Stimulated activated CD8-positive, alpha-beta memory T cell treated with anti-CD3 and anti-CD28 coated beads, Interleukin-7, amount 100 ng/mL, for 24 hours (primary cell): ENCODE measurements around the gene RPTN.

Experiments
- DNase-seq: peaks from one replicate; pipeline ENCODE4 v3.0.0-alpha.2; 2020; ENCODE audit warnings: low read depth

RPTN gene

DNA sequence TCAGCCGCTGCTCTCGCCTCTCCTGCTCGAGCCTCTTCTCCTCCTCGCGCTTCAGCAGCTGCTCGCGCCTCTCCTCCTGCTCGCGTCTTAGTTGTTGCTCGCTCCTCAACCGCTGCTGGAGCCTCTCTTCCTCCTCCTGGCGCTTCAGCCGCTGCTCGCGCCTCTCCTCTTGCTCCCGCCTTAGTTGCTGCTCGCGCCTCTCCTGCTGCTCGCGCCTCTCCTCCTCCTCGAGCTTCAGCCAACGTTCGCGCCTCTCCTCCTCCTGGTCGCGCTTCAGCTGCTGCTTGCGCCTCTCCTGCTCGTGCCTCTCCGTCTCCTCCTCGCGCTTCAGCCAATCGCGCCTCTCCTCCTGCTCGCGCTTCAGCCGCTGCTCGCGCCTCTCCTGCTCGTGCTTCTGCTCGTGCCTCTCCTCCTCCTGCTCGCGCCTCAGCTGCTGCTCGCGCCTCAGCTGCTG, 47.5 kb downstream of the RPTN start:
- DNase-seq = no peak

DNA sequence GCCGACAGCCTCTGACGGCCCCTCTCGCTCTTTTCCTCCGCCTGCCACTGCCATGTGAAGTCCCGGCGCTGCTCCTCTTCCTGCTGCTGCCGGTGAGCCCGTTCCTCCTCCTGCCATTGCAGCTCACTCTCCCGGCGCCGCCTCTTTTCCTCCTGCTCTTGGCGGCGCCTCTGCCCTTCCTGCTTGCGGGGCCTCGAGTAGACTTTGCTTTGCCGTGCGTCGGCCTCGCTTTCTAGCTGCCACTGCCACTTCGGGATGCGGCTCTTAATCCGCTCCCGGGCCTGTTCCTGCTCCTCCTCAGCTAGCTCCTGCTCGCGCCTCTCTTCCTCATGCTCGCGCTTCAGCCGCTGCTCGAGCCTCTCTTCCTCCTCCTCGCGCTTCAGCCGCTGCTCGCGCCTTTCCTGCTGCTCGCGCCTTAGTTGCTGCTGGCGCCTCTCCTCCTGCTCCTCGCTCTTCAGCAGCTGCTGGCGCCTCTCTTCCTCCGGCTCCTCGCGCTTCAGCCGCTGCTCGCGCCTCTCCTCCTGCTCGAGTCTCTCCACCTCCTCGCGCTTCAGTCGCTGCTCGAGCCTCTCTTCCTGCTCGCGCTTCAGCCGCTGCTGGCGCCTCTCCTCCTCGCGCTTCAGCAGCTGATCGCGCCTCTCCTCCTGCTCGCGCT, 48.0 kb downstream of the RPTN start:
- no peak for DNase-seq

DNA sequence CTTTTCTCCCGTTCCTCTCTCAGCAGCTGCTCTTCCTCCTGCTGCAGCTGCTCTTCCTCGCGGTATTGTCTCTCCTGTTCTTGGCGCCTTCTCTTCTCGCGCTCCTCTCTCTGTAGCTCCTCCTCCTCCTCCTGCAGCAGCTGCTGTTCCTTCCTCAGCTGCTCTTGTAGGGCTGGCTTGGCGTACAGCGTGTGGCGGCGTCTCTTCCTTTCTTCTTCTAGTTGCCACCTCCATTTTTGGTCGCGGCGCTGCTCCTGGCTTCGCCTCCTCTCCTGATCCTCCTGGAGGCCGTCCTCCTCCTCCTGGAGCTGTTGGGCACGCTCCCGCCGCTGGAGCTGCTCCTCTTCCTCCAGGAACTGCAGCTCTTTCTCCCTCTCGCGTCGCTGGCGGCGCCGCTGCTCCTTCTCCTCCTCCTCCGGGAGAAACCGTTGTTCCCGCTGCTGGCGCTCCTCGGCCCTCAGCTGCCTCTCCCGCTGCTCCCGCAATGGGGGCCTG, 48.6 kb downstream of the RPTN start:
- DNase-seq = no peak

DNA sequence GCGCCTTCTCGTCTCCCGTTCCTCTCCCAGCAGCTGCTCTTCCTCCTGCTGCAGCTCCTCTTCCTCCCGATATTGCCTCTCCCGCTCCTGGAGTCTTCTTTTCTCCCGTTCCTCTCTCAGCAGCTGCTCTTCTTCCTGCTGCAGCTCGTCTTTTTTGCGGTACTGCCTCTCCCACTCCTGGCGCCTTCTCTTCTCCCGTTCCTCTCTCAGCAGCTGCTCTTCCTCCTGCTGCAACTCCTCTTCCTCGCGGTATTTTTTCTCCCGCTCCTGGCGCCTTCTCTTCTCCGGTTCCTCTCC, 49.1 kb downstream of the RPTN start:
- DNase-seq = no peak

DNA sequence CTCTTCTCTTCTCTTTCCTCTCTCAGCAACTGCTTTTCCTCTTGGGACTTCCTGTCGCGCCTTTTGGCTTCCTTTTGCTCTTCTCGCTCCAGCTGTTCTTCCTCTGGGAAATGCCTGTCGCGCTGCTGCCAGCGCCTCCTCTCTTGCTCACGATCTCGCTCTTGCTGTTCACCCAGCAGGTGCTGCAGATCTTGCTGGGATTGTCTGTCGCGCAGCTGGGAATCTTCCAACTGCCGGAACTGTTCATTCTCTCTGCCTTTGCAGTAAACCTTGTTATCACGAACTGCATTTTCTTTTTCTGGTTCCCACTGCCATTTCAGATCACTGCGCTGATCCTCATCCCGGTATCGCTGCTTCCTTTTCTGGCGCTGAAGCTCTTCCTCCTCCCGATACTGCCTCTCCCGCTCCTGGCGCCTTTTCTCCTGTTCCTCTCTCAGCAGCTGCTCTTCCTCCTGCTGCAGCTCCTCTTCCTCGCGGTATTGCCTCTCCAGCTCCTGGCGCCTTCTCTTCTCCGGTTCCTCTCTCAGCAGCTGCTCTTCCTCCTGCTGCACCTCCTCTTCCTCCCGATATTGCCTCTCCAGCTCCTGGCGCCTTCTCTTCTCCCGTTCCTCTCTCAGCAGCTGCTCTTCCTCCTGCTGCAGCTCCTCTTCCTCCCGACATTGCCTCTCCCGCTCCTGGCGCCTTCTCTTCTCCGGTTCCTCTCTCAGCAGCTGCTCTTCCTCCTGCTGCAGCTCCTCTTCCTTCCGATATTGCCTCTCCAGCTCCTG, 49.6 kb downstream of the RPTN start:
- DNase-seq = no peak

DNA sequence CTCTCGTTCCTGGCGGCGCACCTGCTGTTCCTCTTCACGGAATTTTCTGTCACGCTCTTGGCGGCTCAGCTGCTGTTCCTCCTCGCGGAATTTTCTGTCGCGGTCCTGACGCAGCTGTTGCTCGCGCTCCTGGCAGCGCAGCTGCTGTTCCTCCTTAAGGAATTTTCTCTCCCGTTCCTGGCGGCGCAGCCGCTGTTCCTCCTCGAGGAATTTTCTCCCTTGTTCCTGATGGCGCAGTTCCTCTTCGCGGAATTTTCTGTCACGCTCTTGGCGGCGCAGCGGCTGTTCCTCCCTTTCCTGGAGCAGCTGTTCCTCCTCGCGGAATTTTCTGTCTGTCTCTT, 50.2 kb downstream of the RPTN start:
- no peak for DNase-seq

DNA sequence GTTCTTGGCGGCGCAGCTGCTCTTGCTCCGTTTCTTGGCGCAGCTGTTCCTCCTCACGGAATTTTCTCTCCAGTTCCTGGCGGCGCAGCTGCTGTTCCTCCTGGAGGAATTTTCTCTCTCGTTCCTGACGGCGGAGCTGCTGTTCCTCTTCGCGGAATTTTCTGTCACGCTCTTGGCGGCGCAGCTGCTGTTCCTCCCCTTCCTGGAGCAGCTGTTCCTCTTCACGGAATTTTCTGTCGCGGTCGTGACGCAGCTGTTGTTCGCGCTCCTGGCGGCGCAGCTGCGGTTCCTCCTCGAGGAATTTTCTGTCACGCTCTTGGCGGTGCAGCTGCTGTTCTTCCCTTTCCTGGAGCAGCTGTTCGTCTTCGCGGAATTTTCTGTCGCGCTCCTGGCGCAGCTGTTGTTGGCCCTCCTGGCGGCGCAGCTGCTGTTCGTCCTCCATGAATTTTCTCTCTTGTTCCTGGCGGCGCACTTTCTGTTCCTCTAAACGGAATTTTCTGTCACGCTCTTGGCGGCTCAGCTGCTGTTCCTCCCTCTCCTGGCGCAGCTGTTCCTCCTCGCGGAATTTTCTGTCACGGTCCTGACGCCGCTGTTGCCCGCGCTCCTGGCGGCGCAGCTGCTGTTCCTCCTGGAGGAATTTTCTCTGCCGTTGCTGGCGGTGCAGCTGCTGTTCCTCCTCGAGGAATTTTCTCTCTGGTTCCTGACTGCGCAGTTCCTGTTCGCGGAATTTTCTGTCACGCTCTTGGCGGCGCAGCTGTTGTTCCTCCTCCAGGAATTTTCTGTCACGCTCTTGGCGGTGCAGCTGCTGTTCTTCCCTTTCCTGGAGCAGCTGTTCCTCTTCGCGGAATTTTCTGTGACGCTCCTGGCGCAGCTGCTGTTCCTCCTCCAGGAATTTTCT, 50.8 kb downstream of the RPTN start:
- no peak for DNase-seq

DNA sequence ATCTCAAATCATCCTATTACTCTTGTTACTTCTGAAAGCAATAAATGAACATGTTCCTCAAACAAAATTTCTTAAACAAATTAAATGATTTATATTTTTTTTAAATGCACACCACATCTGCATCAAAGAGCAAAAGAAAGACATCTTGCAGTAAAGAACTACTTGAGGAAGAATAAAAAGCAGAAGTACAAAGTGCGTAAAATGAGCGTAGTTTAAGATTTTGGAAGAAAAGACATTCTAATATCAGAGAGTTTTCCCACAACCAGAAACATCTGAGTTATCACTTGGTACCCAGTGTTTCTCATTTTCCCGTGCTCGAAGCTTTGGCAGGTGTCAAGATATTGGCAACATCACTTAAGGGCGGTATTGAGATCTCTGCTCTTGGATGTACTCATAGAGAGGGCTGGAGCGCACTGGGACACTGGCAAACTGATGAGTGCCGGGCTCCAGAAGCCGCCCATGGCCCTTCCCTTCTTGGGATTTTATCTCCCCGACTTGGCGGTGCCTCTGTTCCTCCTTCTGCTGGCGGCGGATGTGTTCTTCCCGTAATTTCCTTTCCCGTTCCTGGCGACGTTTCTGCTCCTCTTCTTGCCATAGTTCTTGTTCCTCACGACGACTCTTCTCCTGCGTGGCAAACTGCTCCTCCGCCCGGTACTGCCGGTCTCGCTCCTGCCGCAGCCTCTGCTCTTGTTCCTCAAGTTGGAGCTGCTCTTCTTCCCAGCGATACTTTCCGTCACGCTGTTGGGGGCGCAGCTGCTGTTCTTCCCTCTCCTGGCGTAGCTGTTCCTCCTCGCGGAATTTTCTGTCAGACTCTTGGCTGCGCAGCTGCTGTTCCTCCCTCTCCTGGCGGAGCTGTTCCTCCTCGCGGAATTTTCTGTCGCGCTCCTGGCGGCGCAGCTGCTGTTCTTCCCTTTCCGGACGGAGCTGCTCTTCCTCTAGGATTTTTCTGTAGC, 51.7 kb downstream of the RPTN start:
- no peak for DNase-seq

DNA sequence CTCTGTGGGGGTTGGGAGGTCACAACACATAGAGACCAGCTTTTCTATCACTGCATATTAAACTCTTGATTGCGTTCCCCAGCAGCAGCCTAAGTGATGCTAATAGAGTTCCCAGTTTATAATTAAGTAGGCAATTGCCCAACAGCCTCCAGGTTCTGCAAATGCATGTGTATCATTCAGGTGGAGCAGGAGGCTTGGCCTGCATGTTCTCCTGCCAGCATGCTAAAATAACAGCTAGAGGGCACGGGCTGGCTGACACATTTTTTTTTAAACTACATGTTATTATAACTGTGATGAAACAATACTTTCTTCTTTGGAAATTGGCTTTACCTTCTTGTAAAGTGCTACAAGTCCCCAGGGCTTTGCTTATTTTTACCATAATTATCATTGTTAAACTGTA, 54.2 kb downstream of the RPTN start:
- no peak for DNase-seq
